GM21447 (cell line): ENCODE data around the gene RNASE9.
"Not testable (repeated sequence)": the region's sequence is repeated elsewhere in the genome, so short reads cannot be mapped to it uniquely, and the experiment has no call there.

Experiments
- ATAC-seq: cut with Tn5 transposase; IDR thresholded peaks from one replicate; pipeline ENCODE4 v1.9.1; 2021; ENCODE audit not compliant: unreplicated experiment

RNASE9 gene

GRCh38 chr14:20560961-20561360 lies at the start of gene RNASE9:
TSS of gene RNASE9 (minus strand) at chr14:20561047.
- no peak for ATAC-seq

- no peak for ATAC-seq
These were observed 49.3 kb upstream of the RNASE9 start for GRCh38 chr14:20610002-20610765.

- ATAC-seq = no peak
These were observed 48.6 kb upstream of the RNASE9 start for GRCh38 chr14:20609215-20610001.

- no peak for ATAC-seq
These were observed 47.7 kb upstream of the RNASE9 start for GRCh38 chr14:20608383-20609110.

GRCh38 chr14:20607617-20608016 lies 46.8 kb upstream of the RNASE9 start:
- ATAC-seq = no peak

- ATAC-seq = no peak
These were observed 46.0 kb upstream of the RNASE9 start for GRCh38 chr14:20606902-20607242.

GRCh38 chr14:20606190-20606901 lies 45.5 kb upstream of the RNASE9 start:
- no peak for ATAC-seq

GRCh38 chr14:20603813-20604690 lies 43.2 kb upstream of the RNASE9 start:
- no peak for ATAC-seq

- ATAC-seq = no peak
These were observed 41.7 kb upstream of the RNASE9 start for GRCh38 chr14:20602583-20602982.

- ATAC-seq = no peak
These were observed 40.7 kb upstream of the RNASE9 start for GRCh38 chr14:20601522-20601921.

- ATAC-seq = no peak
These were observed 36.3 kb upstream of the RNASE9 start for GRCh38 chr14:20597108-20597507.

- ATAC-seq = not testable (repeated sequence)
These were observed 34.9 kb upstream of the RNASE9 start for GRCh38 chr14:20595726-20596125.

GRCh38 chr14:20592574-20592973 lies 31.7 kb upstream of the RNASE9 start:
- ATAC-seq = no peak

GRCh38 chr14:20591235-20591634 lies 30.4 kb upstream of the RNASE9 start, which contains the start of gene RNASE12:
TSS of gene RNASE12 (minus strand) at chr14:20591376. CDS start at chr14:20590723, 653 bp downstream.
- no peak for ATAC-seq

- no peak for ATAC-seq
These were observed 26.8 kb upstream of the RNASE9 start, which contains the start of gene RNASE11 for GRCh38 chr14:20587489-20588154. TSS of gene RNASE11 (minus strand) at chr14:20588001.

GRCh38 chr14:20583908-20584307 lies 23.1 kb upstream of the RNASE9 start:
- no peak for ATAC-seq

GRCh38 chr14:20583142-20583541 lies 22.3 kb upstream of the RNASE9 start:
- no peak for ATAC-seq

GRCh38 chr14:20580242-20580641 lies 19.4 kb upstream of the RNASE9 start:
- ATAC-seq = no peak

GRCh38 chr14:20578784-20579502 lies 18.1 kb upstream of the RNASE9 start:
- no peak for ATAC-seq
